HL-60 (cell line): ENCODE results near the gene DYSF.

Experiments used
- DNase-seq, 2 experiments: peaks; one replicate each; pipeline ENCODE4 v3.0.0-alpha.2; 2010 to 2020; ENCODE audit warnings: low read depth in 1 of 2, low spot score in 1 of 2
- H3K27ac ChIP-seq: fragments of 250-450 bp; sonication (Bioruptor Pico); replicated peaks from 2 replicates; pipeline ENCODE4 v1.5.1; 2020; ENCODE audit warnings: mild to moderate bottlenecking, moderate library complexity
- H3K27me3 ChIP-seq: fragments of 250-450 bp; sonication (Bioruptor Pico); 2 replicates; pipeline ENCODE4 v1.5.1; 2021; ENCODE audit warnings: mild to moderate bottlenecking, moderate library complexity; ENCODE audit not compliant: insufficient read depth, poor library complexity, severe bottlenecking
- H3K4me3 ChIP-seq: replicated peaks from 2 replicates; pipeline ENCODE4 v1.5.1; 2011; ENCODE audit warnings: mild to moderate bottlenecking, control low read depth, low read length; ENCODE audit not compliant: insufficient read depth
- GABPA ChIP-seq: IDR thresholded peaks from 2 replicates; pipeline ENCODE4 v1.6.1; 2012; ENCODE audit warnings: low read depth
- POLR2AphosphoS5 ChIP-seq: IDR thresholded peaks from 2 replicates; pipeline ENCODE4 v1.6.1; 2012; ENCODE audit warnings: low read depth
- SPI1 ChIP-seq: IDR thresholded peaks from 2 replicates; pipeline ENCODE4 v1.6.1; 2012; ENCODE audit warnings: low read depth, mild to moderate bottlenecking, borderline replicate concordance
- TF ChIP-seq, protein P1 (sequence below): IDR thresholded peaks from one replicate; pipeline ENCODE4 v1.5.1; 2011; ENCODE audit warnings: low read length, control low read depth, inconsistent platforms; ENCODE audit not compliant: insufficient read depth
- TF ChIP-seq, protein P2 (sequence below): IDR thresholded peaks from 2 replicates; pipeline ENCODE4 v1.6.1; 2012; ENCODE audit warnings: low read depth; ENCODE audit not compliant: insufficient replicate concordance

DYSF gene

DNA sequence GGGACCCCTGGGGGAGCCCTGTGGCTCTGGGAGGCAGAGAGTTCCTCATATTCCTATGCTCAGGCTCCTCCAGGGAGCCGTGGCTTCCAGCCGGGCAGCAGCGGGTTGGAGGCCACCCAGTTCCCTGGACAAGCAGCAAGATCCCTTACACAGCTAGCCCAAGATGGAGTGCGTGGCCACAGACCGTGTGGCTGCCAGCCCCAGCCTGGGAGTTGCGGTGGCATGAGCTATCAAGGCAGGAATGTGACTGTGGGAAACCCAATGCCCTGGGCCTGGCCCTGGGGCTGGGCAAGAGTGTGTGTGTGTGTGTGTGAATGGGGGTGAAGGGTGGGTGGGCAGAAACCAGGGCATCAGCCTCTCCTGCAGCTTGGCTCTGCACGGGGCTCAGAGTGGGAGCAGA is 130.5 kb downstream of the DYSF start:
- no peak overlapping the region for H3K27ac ChIP-seq
- DNase-seq, result no peak
- TF ChIP-seq SPI1 (no peak), POLR2AphosphoS5 (no peak), GABPA (no peak)
- TF ChIP-seq, protein P1, sequence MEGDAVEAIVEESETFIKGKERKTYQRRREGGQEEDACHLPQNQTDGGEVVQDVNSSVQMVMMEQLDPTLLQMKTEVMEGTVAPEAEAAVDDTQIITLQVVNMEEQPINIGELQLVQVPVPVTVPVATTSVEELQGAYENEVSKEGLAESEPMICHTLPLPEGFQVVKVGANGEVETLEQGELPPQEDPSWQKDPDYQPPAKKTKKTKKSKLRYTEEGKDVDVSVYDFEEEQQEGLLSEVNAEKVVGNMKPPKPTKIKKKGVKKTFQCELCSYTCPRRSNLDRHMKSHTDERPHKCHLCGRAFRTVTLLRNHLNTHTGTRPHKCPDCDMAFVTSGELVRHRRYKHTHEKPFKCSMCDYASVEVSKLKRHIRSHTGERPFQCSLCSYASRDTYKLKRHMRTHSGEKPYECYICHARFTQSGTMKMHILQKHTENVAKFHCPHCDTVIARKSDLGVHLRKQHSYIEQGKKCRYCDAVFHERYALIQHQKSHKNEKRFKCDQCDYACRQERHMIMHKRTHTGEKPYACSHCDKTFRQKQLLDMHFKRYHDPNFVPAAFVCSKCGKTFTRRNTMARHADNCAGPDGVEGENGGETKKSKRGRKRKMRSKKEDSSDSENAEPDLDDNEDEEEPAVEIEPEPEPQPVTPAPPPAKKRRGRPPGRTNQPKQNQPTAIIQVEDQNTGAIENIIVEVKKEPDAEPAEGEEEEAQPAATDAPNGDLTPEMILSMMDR, result no peak
- TF ChIP-seq, protein P2, sequence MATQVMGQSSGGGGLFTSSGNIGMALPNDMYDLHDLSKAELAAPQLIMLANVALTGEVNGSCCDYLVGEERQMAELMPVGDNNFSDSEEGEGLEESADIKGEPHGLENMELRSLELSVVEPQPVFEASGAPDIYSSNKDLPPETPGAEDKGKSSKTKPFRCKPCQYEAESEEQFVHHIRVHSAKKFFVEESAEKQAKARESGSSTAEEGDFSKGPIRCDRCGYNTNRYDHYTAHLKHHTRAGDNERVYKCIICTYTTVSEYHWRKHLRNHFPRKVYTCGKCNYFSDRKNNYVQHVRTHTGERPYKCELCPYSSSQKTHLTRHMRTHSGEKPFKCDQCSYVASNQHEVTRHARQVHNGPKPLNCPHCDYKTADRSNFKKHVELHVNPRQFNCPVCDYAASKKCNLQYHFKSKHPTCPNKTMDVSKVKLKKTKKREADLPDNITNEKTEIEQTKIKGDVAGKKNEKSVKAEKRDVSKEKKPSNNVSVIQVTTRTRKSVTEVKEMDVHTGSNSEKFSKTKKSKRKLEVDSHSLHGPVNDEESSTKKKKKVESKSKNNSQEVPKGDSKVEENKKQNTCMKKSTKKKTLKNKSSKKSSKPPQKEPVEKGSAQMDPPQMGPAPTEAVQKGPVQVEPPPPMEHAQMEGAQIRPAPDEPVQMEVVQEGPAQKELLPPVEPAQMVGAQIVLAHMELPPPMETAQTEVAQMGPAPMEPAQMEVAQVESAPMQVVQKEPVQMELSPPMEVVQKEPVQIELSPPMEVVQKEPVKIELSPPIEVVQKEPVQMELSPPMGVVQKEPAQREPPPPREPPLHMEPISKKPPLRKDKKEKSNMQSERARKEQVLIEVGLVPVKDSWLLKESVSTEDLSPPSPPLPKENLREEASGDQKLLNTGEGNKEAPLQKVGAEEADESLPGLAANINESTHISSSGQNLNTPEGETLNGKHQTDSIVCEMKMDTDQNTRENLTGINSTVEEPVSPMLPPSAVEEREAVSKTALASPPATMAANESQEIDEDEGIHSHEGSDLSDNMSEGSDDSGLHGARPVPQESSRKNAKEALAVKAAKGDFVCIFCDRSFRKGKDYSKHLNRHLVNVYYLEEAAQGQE, result no peak

DNA sequence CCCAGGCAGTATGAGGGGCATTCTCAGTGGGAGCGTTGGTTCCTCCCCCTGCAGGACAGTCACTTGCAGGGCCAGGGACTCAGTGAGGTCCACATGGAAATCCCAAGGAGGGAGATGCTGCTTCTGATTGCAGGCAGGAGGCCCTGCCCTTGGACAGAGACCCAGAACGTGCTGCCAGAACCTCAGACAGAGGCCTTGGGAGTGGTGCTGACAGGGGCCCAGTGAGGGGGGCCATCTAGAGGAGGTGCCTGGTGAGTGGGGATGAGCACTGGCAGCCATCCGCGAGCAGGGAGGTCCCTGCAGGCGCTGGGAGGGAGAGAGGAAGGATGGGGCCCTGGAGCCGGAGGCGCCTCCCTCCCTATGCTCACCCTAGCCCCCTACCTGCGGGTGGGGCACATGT is 133.1 kb downstream of the DYSF start:
- no peak for DNase-seq
- no peaks in the 10 kb centered on the region for H3K27me3 ChIP-seq
- no peak overlapping the region for H3K4me3 ChIP-seq
- no peak overlapping the region for H3K27ac ChIP-seq
- TF ChIP-seq POLR2AphosphoS5, result no peak
- TF ChIP-seq, protein P1, result no peak
- TF ChIP-seq SPI1, result no peak
- TF ChIP-seq GABPA, result no peak
- TF ChIP-seq, protein P2, result no peak

More for the DNA sequence above, 130.5 kb downstream of the DYSF start:
- Histone ChIP-seq H3K27me3 (no peaks in the 10 kb centered on the region), H3K4me3 (no peak overlapping the region)

DNA sequence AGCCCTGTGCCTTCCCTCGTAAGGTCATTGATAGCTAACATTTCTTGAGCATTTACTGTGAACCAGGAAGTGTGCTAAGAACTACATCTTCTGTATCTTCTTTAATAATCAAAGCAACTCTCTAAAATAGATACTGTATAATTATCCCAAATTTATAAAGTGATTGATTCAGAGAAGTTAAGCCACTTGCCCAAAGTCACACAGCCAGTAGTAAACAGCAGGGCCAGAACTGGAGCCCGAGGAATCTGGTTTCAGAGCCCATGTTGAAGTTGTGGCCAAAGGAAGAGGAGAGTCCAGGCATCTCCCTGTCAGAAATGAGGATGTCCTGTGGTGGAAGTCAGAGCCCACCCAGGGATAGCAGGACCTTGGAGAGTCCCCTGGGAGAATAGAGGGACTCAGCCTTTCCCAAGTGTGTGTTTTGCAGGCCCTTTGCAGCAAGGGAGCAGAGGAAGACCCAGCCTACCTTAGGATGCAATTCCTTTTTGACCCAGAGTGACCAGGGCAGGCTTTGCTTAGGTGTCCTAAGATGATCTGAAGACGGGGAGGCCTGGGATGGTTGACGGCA is 134.2 kb downstream of the DYSF start:
- Histone ChIP-seq H3K4me3 (no peak overlapping the region), H3K27me3 (no peaks in the 10 kb centered on the region), H3K27ac (no peak overlapping the region)
- TF ChIP-seq GABPA (no peak), SPI1 (no peak), POLR2AphosphoS5 (no peak)
- TF ChIP-seq, protein P2, result peak; percentile 71
- TF ChIP-seq, protein P1, result no peak
- DNase-seq, result no peak
